ENCODE results near the gene TRPM5. TPM values are rescaled to one million over a fixed set of nuclear protein-coding genes. Genes with fewer than 3 reads are reported as not detected.

The TRPM5 gene
- total and polyA plus RNA-seq, 2 of the 8 experiments (the other 6 are each of a cell fraction or from before 2014, with no cell fraction given): 0.02 TPM; not detected in 1

DNA sequence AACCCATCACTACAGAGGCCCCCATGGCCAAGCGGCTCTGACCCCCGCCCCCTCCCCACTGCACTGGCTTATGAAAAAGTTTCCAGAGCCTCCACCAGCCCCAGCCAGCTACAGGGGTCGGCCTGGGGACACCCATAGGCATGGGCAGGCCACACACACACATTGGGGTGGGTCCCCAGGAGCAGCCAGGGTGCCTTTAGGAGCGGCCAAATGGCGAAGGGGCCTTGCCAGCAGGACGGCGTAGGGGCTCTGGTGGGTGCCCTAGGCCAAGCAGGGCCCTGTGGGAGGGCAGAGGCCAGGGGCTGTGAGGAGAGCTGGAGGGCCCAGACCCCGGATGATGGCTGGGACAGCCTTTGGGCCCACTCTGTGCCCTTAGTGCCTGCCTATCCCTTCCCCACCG is 33.7 kb downstream of the TRPM5 start:
- CTCF ChIA-PET (ENCODE audit: partially characterized antibody): interaction anchor here (0.7 to 14.1 kb wide), 5 partner anchors 9 to 240 kb away, joined by 3 to 196 read pairs (median 13); partner anchors contain the start of gene TSSC4
- Histone ChIP-seq H2AK5ac (ENCODE audit: low read depth, low read length) (no peak overlapping the region), H3K23ac (ENCODE audit: insufficient read length) (no peak overlapping the region), H3K4me3 (ENCODE audit: extremely low read depth in 1 of 4, insufficient read depth in 2 of 4, low read depth in 3 of 4, low read length in 4 of 4) (no peak overlapping the region), H3K4me1 (replicated peaks in 1 of 4; ENCODE audit: control insufficient read depth in 3 of 4, insufficient read depth in 4 of 4, low read length in 3 of 4) (no peaks in the 10 kb centered on the region), H3K18ac (ENCODE audit: extremely low read depth, low read length) (no peak overlapping the region), H3K23me2 (ENCODE audit: low read depth, low read length) (no peaks in the 10 kb centered on the region), H2BK120ac (replicated peaks; ENCODE audit: low read depth, low read length) (no peak overlapping the region), H2BK20ac (ENCODE audit: low read length) (no peak overlapping the region), H3K9ac (replicated peaks in 1 of 4; ENCODE audit: extremely low read depth in 1 of 4, low read depth in 3 of 4, low read length in 3 of 4) (no peak overlapping the region), H2BK15ac (ENCODE audit: low read length) (no peak overlapping the region), H3K79me2 (ENCODE audit: control insufficient read depth in 1 of 2, insufficient read depth in 2 of 2, low read length in 2 of 2) (no peaks in the 10 kb centered on the region), H2BK5ac (ENCODE audit: low read depth, low read length) (no peak overlapping the region), H4K20me1 (replicated peaks in 1 of 2; ENCODE audit: control insufficient read depth in 1 of 2, insufficient read depth in 2 of 2, low read length in 2 of 2) (peaks cover 0 to 3% of the 10 kb centered on the region in 2 experiments), H3K56ac (replicated peaks; ENCODE audit: insufficient read length, low read depth, low read length) (no peak overlapping the region), H3K79me1 (ENCODE audit: low read depth, low read length) (no peaks in the 10 kb centered on the region), H4K91ac (replicated peaks; ENCODE audit: insufficient read length, low read length) (no peak overlapping the region), H2BK12ac (ENCODE audit: low read depth, low read length) (no peak overlapping the region), H4K5ac (ENCODE audit: insufficient read length, low read depth, low read length) (no peak overlapping the region), H3K4ac (replicated peaks; ENCODE audit: insufficient read length, low read depth, low read length) (no peak overlapping the region), H2AFZ (ENCODE audit: low read length) (no peak overlapping the region), H3K27ac (ENCODE audit: low read depth, low read length) (no peak overlapping the region), H3K36me3 (ENCODE audit: control insufficient read depth in 2 of 4, insufficient read depth in 4 of 4, low read length in 3 of 4) (no peaks in the 10 kb centered on the region), H4K8ac (ENCODE audit: extremely low read depth, insufficient read depth, low read length) (no peak overlapping the region), H3K9me3 (ENCODE audit: insufficient read depth in 2 of 2, low read depth in 1 of 2, low read length in 1 of 2) (no peaks in the 10 kb centered on the region), H3K4me2 (ENCODE audit: insufficient read depth in 1 of 2, low read depth in 2 of 2, low read length in 2 of 2) (no peak overlapping the region), H3K27me3 (replicated peaks in 1 of 4; ENCODE audit: control insufficient read depth in 3 of 4, extremely low read depth in 1 of 4, insufficient read depth in 3 of 4, low read length in 3 of 4) (no peaks in the 10 kb centered on the region; a peak in 1 of 7 replicates), H3K14ac (ENCODE audit: insufficient read length) (no peak overlapping the region)
- FAIRE-seq: no peak
- POLR2A ChIA-PET (ENCODE audit: partially characterized antibody): interaction anchor here (1.0 to 3.8 kb wide), 2 partner anchors 10 to 34 kb away, joined by 5 to 18 read pairs; partner anchors contain the start of genes CD81 and TSSC4
- no peak for DNase-seq (ENCODE audit: low read depth in 1 of 2, low spot score in 2 of 2)
- WGBS, 2 experiments (ENCODE audit: extremely low coverage in 1 of 2, insufficient coverage in 1 of 2, insufficient read length in 1 of 2, insufficient replicate concordance in 2 of 2, low coverage in 1 of 2, low lambda C conversion rate in 2 of 2, missing lambda C conversion rate in 1 of 2): 89% methylated on average over 6 of the region's 9 CpGs; no CpG with 5 or more reads in 1 of the 2 experiments
- TF ChIP-seq EZH2 (IDR thresholded peaks at IDR 0.05; ENCODE audit: low read depth, low read length, severe bottlenecking): no peak
- TF ChIP-seq FOSL1 (IDR thresholded peaks at IDR 0.05; ENCODE audit: insufficient read depth, low read depth, low read length): no peak

Data from H1 (cell line).